Thyroid gland (tissue), 4 donors: Measurements from ENCODE around the gene ALDH1A2. TPM values are rescaled to one million over a fixed set of nuclear protein-coding genes. Genes with fewer than 3 reads are reported as not detected.

ENCODE experiments used
- DNase-seq, 2 donors: peaks; one replicate each; pipeline ENCODE4 v3.0.0-alpha.2; 2019
- H3K27ac ChIP-seq, 3 donors: fragments of 200-600 bp; sonication (generic); 1 replicate in 2 of 3; 2 replicates in 1 of 3; pipeline ENCODE4 v1.5.1; 2016 to 2019; ENCODE audit warnings: mild to moderate bottlenecking in 1 of 3, moderate library complexity in 1 of 3
- H3K27me3 ChIP-seq: fragments of 200-600 bp; sonication (generic); one replicate; pipeline ENCODE4 v1.5.1; 2019
- H3K36me3 ChIP-seq, 2 donors: fragments of 200-600 bp; sonication (generic); one replicate each; pipeline ENCODE4 v1.5.1; 2016 to 2019
- H3K4me1 ChIP-seq, 2 donors: fragments of 200-600 bp; sonication (generic); one replicate each; pipeline ENCODE4 v1.5.1; 2017 to 2019
- H3K4me3 ChIP-seq, 3 donors: fragments of 200-600 bp; sonication (generic); replicated peaks in 1 of 3; 1 replicate in 2 of 3; 2 replicates in 1 of 3; pipeline ENCODE4 v1.5.1; 2016; ENCODE audit warnings: mild to moderate bottlenecking in 1 of 3
- H3K9me3 ChIP-seq: fragments of 200-600 bp; sonication (generic); one replicate; pipeline ENCODE4 v1.5.1; 2017
- CTCF ChIP-seq, 6 experiments: fragments of 200-600 bp in 3 of 6; fragments of 450-650 bp in 3 of 6; sonication (generic) in 3 of 6; IDR thresholded peaks; one replicate each; pipeline ENCODE4 v1.5.1; 2016 to 2019; ENCODE audit warnings: antibody characterized with exemption in 6 of 6, mild to moderate bottlenecking in 2 of 6, inconsistent platforms in 1 of 6, moderate library complexity in 1 of 6
- POLR2A ChIP-seq, 2 donors: fragments of 450-650 bp; IDR thresholded peaks; one replicate each; pipeline ENCODE4 v1.6.1; 2017; ENCODE audit warnings: antibody characterized with exemption in 2 of 2, mild to moderate bottlenecking in 2 of 2, moderate library complexity in 1 of 2
- WGBS, 2 donors: methylation state at CpG; one replicate each; pipeline ENCODE4 v1.1.5; 2017; 5-methylcytosine and 5-hydroxymethylcytosine counted together
- intact Hi-C: fragments of 100-400 bp; cut with DNase I; formaldehyde crosslinking; loops from one replicate; pipeline ENCODE4 v1.15.1; 2023
- total RNA-seq, 4 donors: library from RNA; depleted of rRNA; stranded (reverse); fragments of >200 nt; gene quantifications; one replicate each; pipeline ENCODE4 v1.2.3, GENCODE V29; 2016

The ALDH1A2 gene
- total RNA-seq, 4 donors from 2014 or later = 0.98 to 12.4 (median 7.3) TPM

- Histone ChIP-seq H3K27ac (no peak overlapping the region), H3K36me3 (no peaks in the 10 kb centered on the region), H3K4me1 (peaks cover 0 to 8% of the 10 kb centered on the region in 2 donors), H3K9me3 (no peaks in the 10 kb centered on the region), H3K4me3 (no peak overlapping the region), H3K27me3 (no peaks in the 10 kb centered on the region)
- no peak for TF ChIP-seq CTCF (IDR thresholded peaks at IDR 0.05)
- TF ChIP-seq POLR2A (IDR thresholded peaks at IDR 0.05) = no peak
- intact Hi-C loops = no loop called here
- no peak for DNase-seq
- 80 to 84% methylated on average over 8 of the region's 8 CpGs for WGBS, 2 donors
Observed at GRCh38 chr15:57916695-57917094, 148.8 kb downstream of the ALDH1A2 start.

- Histone ChIP-seq H3K9me3 (no peaks in the 10 kb centered on the region), H3K27ac (no peak overlapping the region), H3K4me3 (no peak overlapping the region), H3K27me3 (no peaks in the 10 kb centered on the region), H3K4me1 (peaks cover 0 to 1% of the 10 kb centered on the region in 2 donors), H3K36me3 (no peaks in the 10 kb centered on the region)
- no peak for DNase-seq
- WGBS, 2 donors = 91 to 97% methylated on average over 15 of the region's 15 CpGs
- intact Hi-C loops = no loop called here
- TF ChIP-seq CTCF (IDR thresholded peaks at IDR 0.05) (no peak), POLR2A (IDR thresholded peaks at IDR 0.05) (no peak)
Observed at GRCh38 chr15:57915827-57916531, 149.5 kb downstream of the ALDH1A2 start.

DNA sequence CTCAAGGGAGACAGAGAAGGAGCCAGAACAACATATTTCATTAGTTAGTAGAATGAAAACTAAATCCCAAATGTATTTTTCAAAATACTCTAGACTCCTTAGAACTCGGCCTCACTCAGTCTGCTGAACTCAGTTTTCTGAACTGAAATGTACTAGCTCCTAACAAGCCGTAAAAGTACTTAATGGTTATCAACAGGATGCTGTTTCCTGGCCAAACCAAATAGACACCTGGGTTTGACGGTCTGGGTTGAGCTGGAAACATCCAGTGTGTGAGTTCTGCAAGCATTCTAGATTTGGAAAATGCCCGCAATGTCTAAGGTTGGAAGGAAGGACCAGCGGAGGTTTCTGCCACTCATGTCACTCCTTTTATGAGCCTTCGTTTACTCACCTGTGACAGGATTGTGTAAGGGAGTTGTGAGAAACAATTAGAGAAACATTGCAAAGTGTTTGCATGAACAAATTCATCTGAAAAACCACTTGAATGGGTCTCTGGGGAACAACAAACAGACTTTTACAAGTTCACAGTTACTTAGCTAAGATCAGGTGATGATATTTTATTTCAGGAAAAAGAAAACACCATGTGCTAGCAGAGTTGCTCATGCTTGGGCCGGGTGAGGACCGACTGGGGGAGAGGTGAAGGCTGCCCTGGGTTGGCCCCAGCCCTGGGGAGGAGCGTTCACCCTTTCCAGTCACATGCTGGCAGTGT, 151.0 kb downstream of the ALDH1A2 start:
- DNase-seq = no peak
- Histone ChIP-seq H3K9me3 (no peaks in the 10 kb centered on the region), H3K4me1 (no peaks in the 10 kb centered on the region), H3K4me3 (no peak overlapping the region), H3K36me3 (no peaks in the 10 kb centered on the region), H3K27me3 (no peaks in the 10 kb centered on the region), H3K27ac (no peak overlapping the region)
- intact Hi-C loops = no loop called here
- TF ChIP-seq POLR2A (IDR thresholded peaks at IDR 0.05) (no peak), CTCF (IDR thresholded peaks at IDR 0.05) (no peak)
- 70 to 74% methylated on average over 9 of the region's 9 CpGs for WGBS, 2 donors

DNA sequence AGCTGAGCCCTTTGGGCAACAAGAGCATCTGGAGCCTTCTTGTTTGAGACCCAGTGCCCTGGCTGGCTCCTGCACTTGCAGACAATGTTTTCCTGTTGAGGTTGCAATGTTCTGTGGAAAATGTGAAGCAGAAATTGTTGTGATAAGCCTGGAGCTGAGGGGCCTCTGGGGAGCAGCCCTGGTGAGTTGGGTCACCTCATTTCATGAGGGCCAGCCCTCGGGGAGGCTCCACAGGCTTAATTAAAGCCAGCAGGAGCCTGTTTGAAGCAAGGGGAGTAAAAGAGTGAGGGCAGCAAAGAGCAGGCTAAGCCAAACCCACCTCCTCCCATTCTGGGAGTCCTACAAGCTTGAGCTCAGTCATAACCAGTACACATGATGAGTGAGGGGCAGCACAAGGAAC, 154.3 kb downstream of the ALDH1A2 start:
- intact Hi-C loops = no loop called here
- no peak overlapping the region for H3K27ac ChIP-seq

More for the DNA sequence above, 154.3 kb downstream of the ALDH1A2 start:
- H3K27me3 ChIP-seq = no peaks in the 10 kb centered on the region
- H3K4me1 ChIP-seq = no peaks in the 10 kb centered on the region
- 20 to 32% methylated on average over 1 of the region's 1 CpG for WGBS, 2 donors
- no peak for DNase-seq
- H3K36me3 ChIP-seq = no peaks in the 10 kb centered on the region
- H3K9me3 ChIP-seq = no peaks in the 10 kb centered on the region
- TF ChIP-seq POLR2A (IDR thresholded peaks at IDR 0.05) = no peak
- no peak for TF ChIP-seq CTCF (IDR thresholded peaks at IDR 0.05)
- no peak overlapping the region for H3K4me3 ChIP-seq
